Right ventricle myocardium inferior (tissue), 1 donor: ENCODE measurements around the gene COL24A1. TPM values are rescaled to one million over a fixed set of nuclear protein-coding genes. Genes with fewer than 3 reads are reported as not detected.
"Not testable (repeated sequence)": the region's sequence is repeated elsewhere in the genome, so short reads cannot be mapped to it uniquely, and the experiment has no call there.

ENCODE experiments used
- ATAC-seq: fragments of 200-7000 bp; cut with Tn5 transposase; one replicate; pipeline ENCODE4 v1.9.1; 2020; ENCODE audit warnings: mild to moderate bottlenecking, moderate library complexity
- DNase-seq: peaks from one replicate; pipeline ENCODE4 v3.0.0; 2021; ENCODE audit errors: missing footprints
- intact Hi-C: fragments of 100-400 bp; cut with DNase I; formaldehyde crosslinking; loops from one replicate; pipeline ENCODE4 v1.11.0; 2022
- total RNA-seq: library from RNA; stranded (reverse); fragmentation: NEBNext Ultra II Directional; extraction: Animal tissue kit (Norgen Biotek cat#: 25700); gene quantifications from one replicate; pipeline ENCODE4 v1.2.1, GENCODE V29; 2021
- donor health status: DM: no; HTN: yes; CAD: no; lungs with severe emphysema.

Gene COL24A1
- total RNA-seq, 1 donor from 2014 or later = 1.6 TPM

DNA sequence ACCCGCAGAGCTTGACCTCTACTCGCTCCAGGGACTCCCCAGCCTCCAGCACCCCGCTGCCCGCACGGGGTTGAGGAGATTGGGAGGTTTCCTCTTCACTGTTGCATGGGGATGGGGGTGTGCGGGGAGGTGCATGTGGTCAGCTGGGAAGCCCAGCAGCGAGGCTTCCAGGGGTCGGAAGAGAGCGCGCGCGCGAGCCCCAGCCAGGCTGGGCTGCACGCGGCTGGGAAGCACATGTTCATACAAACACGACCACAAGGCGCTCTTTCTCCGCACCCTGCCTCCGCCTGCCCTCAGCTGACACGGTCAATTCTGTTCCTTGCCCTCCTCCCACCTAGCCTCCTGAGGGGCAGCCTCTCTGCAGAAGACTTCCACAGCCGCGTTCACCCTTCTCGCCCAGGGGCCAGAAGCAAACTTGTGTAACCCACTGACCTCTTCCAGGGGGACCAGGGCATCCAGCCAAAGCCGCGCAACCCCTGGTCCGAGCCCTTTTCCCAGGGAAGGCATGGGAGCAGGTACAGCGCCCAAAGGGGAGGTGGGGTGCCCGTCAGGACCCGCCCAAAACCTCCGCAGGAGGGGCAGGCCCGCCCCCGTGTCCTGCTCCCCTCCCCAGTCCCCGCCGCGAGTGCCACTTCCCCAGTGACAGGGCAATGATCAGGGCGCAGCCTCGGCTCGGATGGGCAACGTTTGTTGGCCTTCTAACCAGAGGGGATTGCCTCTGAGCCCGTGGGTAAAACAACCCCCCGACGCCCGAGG is 1.3 kb downstream of the COL24A1 start:
- intact Hi-C loops = no loop called here
- DNase-seq (peak; percentile 70), ATAC-seq (peak; percentile 77)

DNA sequence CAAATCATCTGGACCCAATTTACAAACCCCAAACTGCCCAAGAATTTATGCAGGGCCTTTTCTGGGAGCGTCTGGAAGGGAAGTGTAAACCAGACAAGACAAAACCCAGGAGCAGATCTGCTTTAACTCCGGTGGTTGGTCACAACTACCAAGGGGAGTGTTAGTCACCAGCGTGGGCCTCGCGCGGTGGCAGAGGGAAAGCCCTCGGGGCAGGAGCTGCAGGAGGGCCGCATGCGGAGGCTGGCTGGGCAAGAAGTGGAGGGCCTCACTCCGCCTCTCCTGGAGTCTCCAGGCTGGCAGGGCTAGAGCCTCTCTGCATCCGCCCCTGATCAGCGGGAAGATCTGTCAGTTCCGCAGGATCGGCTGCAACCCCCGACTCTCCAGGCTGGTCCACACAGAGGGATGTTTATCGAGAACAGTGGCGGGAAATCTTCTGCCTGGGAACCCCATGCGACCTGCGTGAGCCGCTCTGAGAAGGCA is 2.0 kb downstream of the COL24A1 start:
- DNase-seq = peak; percentile 49
- intact Hi-C loops = no loop called here
- ATAC-seq = peak; percentile 26

DNA sequence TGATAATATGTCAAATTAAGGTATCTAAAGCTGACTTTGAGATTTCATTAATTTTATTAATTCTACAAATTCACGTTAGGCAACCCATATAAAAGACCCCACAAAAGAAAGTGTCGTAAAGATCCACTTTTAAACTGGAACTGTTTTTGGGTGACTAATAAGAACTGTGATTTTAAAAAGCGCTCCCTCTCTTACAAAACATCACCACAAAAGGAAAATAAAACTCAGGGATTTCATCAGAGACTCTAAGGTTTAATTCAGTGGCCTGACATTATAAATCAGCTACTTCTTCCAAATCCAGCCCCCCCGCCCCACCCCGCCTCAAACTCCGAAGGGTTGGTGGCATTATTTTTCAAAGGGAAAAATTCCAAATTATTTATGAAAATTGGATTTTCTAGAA is 2.7 kb downstream of the COL24A1 start:
- intact Hi-C loops = no loop called here
- ATAC-seq (no peak), DNase-seq (no peak)

DNA sequence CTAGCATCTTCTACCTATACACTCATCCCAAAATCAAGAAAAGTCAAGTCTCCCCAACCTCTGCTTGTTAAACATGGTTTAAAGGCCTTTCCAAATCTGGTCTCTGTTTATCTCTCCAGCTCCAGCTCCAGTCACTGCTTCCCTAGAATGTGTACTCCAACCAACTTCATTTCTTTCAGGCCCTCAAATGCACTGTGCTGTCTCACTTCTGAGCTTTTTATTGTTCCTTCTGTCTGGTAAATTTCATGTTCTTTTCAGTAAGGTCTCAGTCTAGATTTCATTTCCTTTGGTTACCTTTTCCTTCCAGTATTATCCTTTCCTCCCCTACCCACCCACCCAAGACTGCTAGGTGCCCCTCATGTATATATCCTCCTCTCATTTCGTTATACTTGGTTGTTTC is 3.7 kb downstream of the COL24A1 start:
- intact Hi-C loops = no loop called here
- ATAC-seq (no peak), DNase-seq (no peak)

DNA sequence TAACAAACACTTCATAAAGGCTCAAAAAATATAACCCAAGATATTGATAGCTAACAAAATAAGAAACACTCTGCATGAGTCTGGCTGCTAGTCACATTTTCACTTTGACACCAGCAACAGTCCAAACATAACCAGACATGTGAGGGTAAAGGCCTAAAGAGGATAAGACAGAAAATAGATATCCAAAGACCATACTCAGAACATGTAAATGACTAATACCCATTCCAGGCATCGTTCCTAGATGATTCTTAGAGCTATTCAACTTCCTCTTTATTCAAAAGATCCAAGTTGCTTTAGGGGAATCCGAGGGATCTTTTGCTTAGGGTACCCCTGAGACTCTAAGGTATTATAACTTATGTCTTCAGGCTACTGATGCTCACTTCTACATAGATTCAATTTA is 5.1 kb downstream of the COL24A1 start:
- DNase-seq (no peak), ATAC-seq (no peak)
- intact Hi-C loops = no loop called here

- DNase-seq (no peak), ATAC-seq (no peak)
- intact Hi-C loops = no loop called here
These were observed 6.0 kb downstream of the COL24A1 start for GRCh38 chr1:86150553-86151055.

GRCh38 chr1:86149591-86149990 is 7.0 kb downstream of the COL24A1 start:
- ATAC-seq = no peak
- intact Hi-C loops = no loop called here
- DNase-seq = no peak

GRCh38 chr1:86147755-86148154 is 8.8 kb downstream of the COL24A1 start:
- intact Hi-C loops = no loop called here
- DNase-seq (no peak), ATAC-seq (no peak)

DNA sequence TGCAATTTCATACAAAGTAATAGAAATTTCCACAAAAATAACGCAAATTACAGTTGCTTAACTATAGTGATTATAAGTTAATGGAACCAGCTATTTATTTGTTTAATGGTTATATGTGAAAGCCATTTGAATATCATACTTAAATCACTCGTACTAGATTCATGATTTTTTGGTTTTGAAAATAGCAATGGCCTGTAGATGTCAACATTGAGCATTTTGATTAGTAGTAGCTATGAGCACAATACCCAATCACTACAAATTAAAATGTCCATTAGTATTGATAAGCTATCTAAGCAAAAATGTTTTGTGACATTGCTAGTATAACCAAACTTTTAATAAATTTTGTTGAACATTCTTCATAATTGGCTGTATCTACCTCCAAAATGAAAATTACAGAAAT is 10.0 kb downstream of the COL24A1 start:
- no peak for DNase-seq
- ATAC-seq = no peak
- intact Hi-C loops = no loop called here

DNA sequence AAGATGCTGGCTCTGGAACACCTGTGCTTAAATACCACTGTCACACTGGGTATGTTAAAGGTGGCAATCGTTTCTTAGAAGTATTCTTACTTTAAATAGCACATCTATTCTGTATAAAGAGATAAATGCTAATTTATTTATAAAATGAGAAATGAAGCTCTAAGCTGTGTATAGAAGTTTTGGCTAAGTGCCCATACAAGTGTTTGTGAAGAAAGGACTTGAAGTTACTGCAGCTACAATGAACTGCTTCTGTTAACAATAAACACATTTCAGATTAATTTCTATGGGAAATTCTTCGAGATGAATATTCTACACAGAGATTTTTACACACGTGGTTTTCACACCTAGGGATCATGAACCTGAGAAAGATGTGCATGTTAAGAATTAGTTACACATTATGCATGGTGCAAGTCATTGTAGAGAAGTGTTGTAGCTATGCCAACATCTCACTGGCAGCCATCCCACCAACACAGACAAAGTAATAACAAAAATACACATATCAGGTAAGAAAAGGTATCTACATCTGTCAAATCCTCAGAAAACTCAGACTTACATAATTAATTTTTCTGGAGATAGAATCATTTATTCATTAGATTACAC is 16.2 kb downstream of the COL24A1 start:
- ATAC-seq = no peak
- intact Hi-C loops = no loop called here
- DNase-seq = no peak

GRCh38 chr1:86138746-86139145 is 17.8 kb downstream of the COL24A1 start:
- no peak for ATAC-seq
- intact Hi-C loops = no loop called here
- no peak for DNase-seq

DNA sequence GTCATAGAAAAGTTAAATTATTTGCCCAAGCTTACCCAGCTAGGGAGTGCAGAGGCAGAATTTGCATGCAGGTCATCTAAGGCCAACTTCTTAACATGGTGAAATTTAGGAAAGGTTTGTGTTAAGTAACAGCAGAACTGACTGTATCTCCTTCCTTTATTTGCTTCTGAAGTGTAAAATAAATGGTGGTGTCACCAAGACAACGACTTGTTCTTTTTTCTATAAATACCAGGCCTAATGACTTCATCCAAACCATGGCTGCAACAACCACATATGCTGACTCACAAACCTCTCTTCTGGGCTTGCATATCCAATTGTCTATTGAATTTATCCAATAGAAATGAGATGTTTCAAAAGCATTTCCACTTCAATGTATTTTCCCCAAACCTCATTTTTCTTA is 19.1 kb downstream of the COL24A1 start:
- ATAC-seq = no peak
- intact Hi-C loops = no loop called here
- DNase-seq = no peak

- ATAC-seq = no peak
- DNase-seq = no peak
- intact Hi-C loops = no loop called here
These were observed 37.3 kb downstream of the COL24A1 start for GRCh38 chr1:86119214-86119764.

DNA sequence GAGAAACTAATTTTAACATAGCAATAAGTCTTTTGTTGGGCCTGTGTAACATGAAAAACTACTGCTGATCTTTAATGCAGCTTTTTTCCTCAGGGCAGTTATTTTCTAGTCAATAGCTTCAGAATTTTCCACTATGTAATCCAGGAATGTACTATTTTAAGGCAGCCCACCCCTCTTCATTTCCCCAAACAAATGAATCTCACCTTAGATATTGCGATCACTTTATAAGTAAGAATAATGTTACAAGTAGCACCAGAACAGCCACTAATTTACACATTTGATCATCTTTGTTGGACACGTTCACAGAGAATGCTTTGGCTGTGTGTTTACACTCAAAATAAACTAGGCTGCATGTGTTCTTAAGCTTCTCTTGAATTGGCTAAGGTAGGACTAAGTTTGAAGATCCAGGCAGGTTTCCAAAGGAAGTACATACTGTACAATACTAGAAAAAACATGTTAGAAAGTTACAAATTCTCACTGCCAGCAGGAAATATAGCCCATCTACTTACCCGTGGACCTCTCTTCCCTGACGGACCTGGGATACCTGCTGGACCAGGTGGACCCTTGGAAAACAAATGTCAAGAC is 41.7 kb downstream of the COL24A1 start:
- intact Hi-C loops = no loop called here
- DNase-seq (no peak), ATAC-seq (no peak)

DNA sequence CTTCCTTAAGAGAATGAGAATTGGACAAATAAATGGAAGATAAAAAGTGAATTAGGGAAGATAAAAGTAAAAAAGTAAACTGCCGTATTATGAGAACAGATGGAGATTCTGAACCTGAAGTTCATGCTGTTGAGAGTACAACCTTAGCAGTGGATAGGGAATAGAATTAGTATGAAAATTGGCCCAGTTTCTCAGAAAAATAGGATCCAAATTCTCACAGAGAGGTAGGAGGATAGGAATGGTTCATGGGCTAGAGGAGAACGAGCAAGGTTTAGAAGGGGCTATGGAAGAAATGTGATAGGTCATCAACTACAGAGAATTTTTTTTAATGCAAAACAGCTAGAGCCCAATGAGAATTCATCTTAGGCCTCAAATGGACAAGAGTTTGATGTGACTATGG is 42.3 kb downstream of the COL24A1 start:
- intact Hi-C loops = no loop called here
- DNase-seq (no peak), ATAC-seq (no peak)

DNA sequence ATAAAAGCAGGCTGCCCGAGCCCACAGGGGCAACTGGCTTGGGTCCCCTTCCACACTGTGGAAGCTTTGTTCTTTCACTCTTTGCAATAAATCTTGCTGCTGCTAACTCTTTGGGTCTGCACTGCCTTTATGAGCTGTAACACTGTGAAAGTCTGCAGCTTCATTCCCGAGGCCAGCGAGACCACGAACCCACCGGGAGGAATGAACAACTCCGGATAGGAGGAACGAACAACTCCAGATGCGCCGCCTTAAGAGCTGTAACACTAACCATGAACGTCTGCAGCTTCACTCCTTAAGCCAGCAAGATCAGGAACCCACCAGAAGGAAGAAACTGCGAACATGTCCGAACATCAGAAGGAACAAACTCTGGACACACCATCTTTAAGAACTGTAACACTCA is 45.0 kb downstream of the COL24A1 start:
- intact Hi-C loops, ATAC-seq, DNase-seq: not testable (repeated sequence)

GRCh38 chr1:86110451-86111129 is 46.0 kb downstream of the COL24A1 start:
- ATAC-seq (no peak), DNase-seq (no peak)
- intact Hi-C loops = no loop called here

DNA sequence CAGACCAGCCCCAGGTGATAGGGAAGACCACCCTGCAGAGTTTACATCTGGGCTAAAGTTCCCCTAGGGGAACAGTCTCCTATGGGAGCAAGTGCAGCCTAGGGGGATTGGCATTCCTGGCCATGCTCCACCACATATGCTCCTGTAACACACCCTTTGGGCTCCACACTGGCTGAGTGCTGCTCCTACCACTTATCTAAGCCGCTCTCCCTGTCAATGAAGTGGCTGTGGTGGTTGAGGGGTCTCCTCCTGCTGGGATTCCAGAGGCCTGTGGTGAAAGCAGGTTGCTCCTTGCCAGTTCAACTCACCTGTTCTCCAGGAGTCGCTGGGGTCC is 51.1 kb downstream of the COL24A1 start:
- intact Hi-C loops = no loop called here
- no peak for ATAC-seq
- no peak for DNase-seq
